Activated CD8-positive, alpha-beta memory T cell treated with anti-CD3 and anti-CD28 coated beads, Interleukin-2, amount 50 U/mL, for 4 hours (primary cell): ENCODE results near the gene PNMA1.

Experiments
- DNase-seq: peaks from one replicate; pipeline ENCODE4 v3.0.0-alpha.2; 2020

Gene PNMA1

GRCh38 chr14:73713803-73714655 lies at the start of gene PNMA1:
Gene PNMA1, minus strand, starts transcription at chr14:73714384. Its CDS starts 745 bp downstream, at chr14:73713639.
- peak; percentile 87 for DNase-seq

GRCh38 chr14:73763396-73763795 lies 49.2 kb upstream of the PNMA1 start:
- DNase-seq = no peak

DNA sequence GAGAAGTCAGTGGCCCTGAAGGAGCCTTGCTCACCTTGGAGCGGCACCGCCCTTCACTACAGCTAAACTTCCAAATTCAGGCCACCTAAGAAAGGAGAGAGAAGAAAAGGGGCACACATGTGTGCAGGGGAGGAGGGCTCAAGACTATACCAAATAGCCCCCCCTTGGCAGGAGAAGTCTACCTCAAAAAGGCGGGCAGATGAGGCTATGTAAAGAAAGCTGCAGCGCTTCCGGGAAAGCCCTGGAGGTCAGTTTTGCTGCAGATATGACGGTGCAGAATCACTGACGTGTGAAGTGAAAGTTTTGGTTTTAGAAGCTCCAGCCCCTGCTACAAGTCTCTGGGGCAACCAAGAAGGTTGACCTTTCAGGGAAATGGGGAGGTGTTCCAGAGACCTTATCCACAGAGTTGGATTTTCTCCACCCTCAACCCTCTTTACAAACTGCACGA lies 48.2 kb upstream of the PNMA1 start:
- DNase-seq = no peak

GRCh38 chr14:73761618-73762355 lies 47.6 kb upstream of the PNMA1 start:
- DNase-seq = no peak

DNA sequence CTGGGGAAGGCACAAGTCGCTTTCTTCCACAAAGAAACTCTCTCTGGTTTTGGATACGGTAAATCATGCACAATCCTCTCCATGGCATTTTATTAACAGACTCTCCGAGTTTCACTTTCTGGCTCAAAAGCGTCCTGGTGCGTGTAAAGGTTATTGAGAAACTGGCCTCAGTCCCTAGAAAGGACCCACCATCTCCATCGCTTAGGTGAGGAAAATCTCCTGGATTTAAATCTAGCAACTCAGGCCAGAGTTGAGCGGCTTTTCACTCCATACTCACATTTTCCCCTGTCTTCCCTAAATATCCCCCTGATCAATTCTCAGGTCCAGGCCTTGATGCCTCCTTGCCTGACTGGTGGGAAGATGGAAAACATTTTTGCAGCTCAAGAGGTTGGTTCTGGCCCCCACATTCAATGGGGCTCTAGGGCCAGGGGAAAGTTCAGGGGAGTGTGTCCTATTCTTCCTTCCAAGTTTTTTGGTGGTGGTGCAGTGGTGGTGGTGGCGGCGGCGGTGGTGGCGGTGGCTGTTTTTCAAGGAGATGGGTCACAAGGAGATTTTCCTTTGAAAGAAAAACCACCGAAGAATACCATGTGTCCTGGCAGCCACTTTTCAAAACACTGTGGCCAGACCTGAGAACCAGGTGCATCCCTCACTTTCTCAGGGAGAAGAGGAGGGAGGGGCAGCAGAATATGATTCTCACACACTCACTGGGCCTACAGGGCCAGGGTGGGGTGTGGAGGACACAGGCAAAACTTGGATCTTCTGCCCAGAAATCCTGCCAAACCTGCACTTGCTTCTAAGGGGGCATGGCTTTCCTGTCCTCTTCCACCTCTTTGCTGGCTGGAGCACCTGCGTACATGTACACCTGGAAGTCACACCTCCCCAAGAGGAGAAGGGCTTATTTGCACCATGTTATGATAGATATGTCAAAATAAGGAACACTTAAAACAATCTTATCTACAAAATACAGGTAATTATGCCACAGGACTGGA lies 46.7 kb upstream of the PNMA1 start:
- DNase-seq = no peak

DNA sequence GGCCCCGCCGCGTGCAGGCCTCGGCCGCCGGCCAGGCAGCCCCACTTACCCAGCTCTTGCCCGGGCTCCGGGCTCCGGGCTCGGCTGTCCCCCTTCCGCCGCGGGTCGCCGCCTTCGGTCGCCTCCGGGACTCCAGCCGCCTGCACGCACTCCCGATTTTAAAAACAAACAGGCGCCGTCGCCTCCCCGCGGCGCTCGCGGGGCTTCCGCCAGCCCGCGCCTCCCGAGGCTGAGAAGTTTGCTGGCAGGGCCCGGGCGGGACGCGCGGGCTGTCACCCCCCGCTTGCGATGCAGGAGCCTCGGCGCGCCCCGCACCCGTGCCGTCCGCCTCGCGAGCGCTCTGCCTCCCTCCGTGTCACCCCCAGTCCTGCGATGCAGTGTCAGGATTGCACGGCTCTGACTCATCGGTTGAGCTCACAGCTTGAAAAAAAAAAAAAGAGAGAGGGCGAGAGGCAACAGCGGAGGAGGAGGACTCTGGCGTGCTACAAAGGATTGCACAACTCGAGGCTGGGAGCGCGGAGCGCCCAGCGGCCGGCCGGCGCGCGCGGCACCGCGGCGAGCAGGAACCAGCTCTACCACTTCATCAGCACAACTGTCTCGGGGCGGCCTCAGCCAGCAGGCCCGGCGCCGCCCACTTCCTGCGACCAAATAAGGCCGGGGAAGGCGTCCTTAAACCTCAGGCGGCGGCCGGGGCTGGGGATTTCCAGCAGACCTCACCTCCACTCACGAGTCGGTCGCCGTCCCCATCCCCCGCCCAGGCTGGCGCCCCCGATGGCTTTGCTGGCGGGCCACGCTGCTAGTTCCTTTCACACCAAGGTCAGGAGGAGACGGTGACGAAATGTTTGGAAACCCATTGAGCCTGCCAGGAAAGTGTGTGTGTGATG lies 45.8 kb upstream of the PNMA1 start:
- peak; percentile 97 for DNase-seq

DNA sequence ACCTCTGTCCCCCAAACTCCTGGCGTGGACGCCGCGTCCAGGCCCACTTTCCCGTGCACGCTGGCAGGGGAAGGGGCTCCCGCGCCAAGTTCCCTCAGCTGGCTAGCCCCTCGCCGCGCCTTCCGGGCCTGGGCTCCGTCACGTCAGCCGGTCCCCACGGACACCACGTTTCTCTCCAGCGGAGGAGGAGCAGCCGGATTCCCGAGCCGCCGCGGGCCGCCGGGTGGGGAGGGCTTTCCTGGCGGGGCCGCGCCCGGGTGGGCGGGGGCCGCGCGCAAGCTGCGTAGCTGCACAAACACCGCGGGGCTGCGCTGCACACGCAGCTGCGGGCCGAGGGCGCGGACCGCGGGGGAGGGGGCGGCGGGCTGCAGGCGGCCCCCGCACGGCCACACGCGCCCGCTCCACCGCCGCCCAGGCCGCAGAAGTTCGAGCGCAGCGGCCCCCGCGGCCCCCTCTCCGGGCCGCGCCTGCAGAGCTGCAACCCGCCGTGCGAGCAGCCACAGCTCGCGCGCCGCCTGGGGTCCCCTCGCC lies 45.1 kb upstream of the PNMA1 start:
- DNase-seq = peak; percentile 57

DNA sequence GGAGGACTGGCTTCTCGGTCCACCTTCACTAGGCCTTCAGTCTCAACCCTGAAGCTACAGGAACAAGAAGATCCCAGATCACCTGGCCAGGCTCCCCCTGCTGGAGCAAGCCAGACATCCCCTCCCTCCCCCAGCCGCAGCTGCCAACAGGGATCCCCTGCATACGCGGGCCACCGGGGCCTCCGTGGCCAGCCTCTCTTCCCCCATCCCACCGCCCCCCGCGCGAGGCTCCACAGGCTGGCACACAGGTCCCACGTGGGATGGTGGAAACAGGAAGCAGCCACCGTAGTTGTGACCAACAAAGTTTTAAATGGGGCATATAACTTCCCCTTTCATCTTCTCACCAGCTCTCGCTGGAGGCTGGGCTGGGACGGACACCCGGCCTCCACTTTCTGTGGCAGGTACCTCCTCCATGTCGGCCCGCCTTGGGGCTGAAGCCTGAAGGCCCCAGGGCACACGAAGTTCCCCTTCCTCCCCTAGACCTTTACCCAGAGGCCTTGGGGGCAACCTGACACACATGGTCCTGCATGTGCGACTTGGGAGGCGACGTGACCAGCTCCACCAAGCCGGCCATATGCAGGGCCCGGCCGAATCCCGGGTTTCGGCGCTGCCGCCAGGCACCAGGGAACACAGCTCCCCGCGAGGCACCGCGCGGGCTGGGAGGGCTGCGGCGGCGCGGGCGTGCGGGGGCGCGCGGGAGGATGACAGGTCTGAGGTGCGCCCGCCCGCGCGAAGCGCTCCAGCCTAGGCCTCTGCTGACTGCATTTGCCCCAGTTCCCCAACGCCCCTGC lies 44.4 kb upstream of the PNMA1 start:
- peak; percentile 68 for DNase-seq

DNA sequence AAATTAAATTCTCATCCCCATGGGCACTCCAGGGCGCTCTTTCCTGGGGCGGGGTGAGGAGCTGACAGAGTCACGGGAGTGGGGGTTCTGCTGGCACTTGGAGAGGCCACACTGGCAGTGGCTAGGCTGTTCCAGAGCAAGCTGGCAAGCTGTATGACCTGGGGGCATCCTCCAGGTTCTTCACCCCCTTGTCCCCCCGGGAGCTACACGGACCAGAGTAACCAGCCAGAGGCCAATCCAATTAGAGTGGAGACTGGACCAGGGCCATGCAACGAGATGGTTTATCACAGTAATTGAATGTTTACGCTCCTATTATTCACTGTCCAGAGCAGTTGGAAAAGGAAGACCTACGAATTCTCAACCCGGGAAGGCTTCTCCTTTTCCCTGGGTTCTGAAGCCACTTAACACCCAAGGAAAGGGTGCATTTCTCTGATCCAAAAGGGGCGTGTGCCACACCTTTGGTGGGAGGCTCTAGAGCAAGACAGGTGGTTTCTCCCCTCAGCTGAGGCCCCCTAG lies 43.8 kb upstream of the PNMA1 start:
- DNase-seq = no peak

DNA sequence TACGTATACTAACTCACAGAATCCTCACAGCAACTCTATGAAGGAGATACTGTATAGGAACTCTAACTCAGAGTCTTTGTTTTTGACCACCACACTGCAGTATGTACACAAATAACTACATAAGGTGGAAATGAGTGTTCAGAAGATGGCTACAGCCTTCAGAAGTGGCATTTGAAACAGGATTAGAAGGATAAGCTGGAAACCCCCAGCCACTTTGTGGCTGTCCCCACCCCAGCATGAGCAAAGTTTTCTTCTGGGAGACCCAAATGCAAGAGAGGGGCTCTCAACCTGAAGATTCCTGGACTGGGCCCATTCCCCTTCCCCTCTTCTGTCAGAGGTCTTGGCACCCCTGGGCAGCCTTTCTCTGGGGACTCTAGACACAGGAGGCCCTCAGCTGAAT lies 43.2 kb upstream of the PNMA1 start:
- DNase-seq = no peak

DNA sequence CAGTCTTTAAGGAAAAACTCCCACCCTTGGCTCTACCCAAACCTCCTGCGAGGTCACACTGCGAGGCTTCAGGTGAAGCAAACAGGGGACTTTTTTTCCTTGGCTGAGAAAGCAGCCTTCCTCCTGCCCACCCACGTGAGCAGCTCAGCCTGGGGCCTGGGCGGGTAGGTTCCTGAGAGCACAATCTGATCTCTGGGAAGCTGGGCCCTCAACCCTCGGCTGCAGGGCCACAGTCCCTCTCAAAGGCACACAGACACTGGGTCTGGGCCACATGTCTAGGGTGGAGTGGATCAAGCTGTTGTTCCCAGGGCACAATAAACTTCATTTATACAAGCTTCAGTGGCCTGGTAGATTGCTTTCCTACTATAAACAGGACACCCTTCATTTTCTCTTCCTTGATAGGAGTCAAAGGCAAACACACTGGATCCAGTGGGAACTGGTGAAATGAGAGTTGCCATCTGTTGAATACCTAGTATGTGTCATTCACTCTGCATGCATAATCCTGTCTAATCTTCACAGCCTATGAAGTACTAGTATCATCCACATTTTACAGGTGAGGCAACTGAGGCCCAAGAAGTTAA lies 41.3 kb upstream of the PNMA1 start:
- no peak for DNase-seq

GRCh38 chr14:73754911-73755360 lies 40.8 kb upstream of the PNMA1 start:
- no peak for DNase-seq

GRCh38 chr14:73753887-73754795 lies 40.0 kb upstream of the PNMA1 start:
- no peak for DNase-seq

DNA sequence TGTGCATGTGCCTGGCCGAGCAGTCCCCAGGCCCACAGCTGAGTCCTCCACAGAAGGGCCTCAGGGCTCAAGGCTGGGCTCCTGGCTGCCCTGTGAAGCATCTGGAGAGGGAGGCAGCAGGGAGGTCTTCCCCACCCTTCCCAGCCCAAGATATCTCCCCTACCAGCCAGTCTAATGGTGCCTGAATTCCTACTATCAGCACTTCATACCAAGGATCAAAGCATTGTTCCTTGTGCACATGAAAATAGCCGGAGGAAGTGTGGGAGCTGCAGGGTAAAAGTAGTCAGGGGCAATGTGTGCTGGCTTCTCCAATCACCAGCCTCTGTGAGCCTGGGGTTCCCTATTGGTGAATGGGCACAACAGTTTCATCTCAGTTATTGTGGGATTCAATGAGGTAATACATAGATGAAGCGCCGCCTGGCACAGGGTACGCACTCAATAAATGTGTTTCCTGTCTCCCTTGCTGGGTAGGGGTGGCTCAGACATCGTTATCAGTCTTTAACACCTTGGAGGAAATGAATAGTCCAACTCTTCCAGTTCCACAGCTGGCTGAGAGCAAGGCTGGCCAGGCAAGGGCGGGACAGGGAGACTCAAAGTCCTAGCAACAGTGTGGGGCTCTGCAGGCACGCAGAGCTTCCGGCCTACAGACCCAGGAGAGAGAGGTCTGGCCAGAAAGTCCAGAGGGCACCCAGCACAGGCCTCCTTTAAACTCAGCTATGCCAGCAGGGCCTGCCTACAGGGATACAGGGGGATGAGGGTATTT lies 39.1 kb upstream of the PNMA1 start:
- DNase-seq = no peak

DNA sequence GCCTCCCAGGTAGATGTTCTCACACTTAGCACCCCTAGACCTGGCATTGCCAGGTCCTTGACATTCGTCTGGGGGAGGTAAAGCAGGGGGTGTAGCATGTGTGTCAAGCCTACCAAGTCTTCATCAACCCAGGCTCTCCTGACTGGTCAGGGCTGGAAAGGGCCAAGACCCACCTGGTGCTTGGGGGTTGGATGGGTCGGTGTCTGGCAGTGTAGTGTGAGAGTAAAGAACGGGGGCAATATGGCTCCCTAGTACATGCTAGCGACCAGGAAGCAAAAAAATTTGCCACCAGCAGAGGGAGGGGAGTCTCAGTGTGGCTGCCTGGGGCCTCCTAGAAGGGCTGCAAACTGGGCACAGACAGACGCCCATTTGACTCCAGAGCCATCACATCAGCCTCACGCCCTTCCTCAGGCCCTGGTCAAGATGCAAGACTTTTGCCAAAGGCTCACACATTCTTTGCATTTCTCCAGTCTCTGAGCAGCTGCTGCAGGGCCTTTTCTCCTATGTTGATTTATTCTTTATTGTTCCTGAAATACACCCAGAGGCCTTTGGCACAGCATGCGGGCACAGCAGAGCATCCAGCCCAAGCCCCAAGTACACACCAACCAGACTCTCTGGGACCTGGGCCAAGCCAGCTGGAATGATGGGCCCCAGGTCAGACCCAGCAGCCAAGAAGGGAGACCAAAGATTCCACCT lies 38.3 kb upstream of the PNMA1 start:
- DNase-seq = no peak

GRCh38 chr14:73751157-73751691 lies 37.0 kb upstream of the PNMA1 start:
- no peak for DNase-seq

- no peak for DNase-seq
These were observed 36.3 kb upstream of the PNMA1 start for GRCh38 chr14:73750531-73750901.
